ENCODE results near the gene TBX2. TPM values are rescaled to one million over a fixed set of nuclear protein-coding genes. Genes with fewer than 3 reads are reported as not detected.

TBX2 gene
- total and polyA plus RNA-seq, 2 of the 4 experiments (the other 2 are of a cell fraction) = 20.1 to 64.1 TPM

DNA sequence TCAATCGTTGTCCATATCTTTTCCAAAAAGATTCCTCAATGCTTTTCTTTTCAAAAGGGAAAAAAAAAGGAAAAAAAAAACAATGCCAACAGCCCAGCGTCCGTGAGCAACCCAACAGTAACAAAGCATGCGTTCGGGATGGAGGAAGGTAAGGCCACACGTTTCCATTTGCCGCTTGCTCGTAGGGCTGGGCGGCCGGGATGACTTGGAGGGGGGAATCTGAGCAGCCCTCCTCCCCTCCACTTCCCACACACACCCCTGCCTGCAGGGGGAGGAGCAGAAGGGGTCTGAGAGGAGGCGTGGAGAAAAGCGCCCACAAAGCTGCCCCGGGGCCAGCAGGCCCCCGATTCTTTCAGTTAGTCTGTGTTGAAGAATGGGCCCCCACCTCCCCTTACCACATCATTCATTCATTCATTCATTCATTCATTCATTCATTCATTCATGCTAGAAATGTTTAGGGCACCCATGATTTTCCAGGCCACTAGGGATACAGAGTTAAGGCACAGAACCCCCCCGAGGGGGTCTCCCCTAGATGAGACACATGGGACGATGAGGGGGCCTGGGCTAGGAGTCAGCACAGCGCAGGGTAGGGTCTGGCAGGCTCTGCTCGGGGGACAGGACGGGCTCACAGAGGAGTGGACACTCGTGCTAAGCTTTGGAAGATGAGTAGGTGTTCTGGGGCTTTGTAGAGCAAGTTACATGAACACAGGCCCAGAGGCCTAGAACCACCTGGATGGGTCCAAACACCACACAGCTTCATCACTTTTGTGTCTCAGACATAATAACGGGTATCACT, 10.9 kb upstream of the TBX2 start:
- Histone ChIP-seq H3K4ac (ENCODE audit: low read depth, low read length) (peak overlapping the region; percentile 92), H3K4me2 (ENCODE audit: low read depth, low read length) (no peak overlapping the region), H4K8ac (ENCODE audit: low read depth in 2 of 2, low read length in 2 of 2) (peak overlapping the region; percentile 15 to 86; a peak in 2 of 4 replicates), H2AFZ (replicated peaks; ENCODE audit: low read length, poor library complexity) (peak overlapping the region; percentile 9), H4K91ac (ENCODE audit: insufficient read depth, low read depth, low read length) (peak overlapping the region; percentile 46; the same call in 1 of the 2 replicates), H3K9me3 (ENCODE audit: control insufficient read depth, insufficient read depth, low read length) (no peaks in the 10 kb centered on the region), H3K56ac (ENCODE audit: extremely low read depth, insufficient read depth, low read length) (no peak overlapping the region), H3K4me1 (ENCODE audit: control insufficient read depth, insufficient read depth, low read length) (peaks cover 8% of the 10 kb centered on the region), H3K79me1 (ENCODE audit: low read depth in 1 of 2, low read length in 2 of 2) (peaks cover 10 to 87% of the 10 kb centered on the region in 2 experiments), H3K27me3 (ENCODE audit: control insufficient read depth, insufficient read depth, low read length) (no peaks in the 10 kb centered on the region), H3K14ac (replicated peaks; ENCODE audit: low read depth, low read length) (0 out of 2 replicates have a peak overlapping the region, but pooled peaks have one; percentile 85), H4K5ac (ENCODE audit: low read depth, low read length) (peak overlapping the region; percentile 21; the same call in 1 of the 2 replicates), H3K23ac (ENCODE audit: low read depth, low read length) (no peak overlapping the region), H3K27ac (ENCODE audit: insufficient read depth, low read length) (no peak overlapping the region), H3K4me3 (ENCODE audit: insufficient read depth, low read depth, low read length) (no peak overlapping the region), H3K36me3 (ENCODE audit: control insufficient read depth, insufficient read depth, low read length) (peaks cover 2% of the 10 kb centered on the region; the same call in 1 of the 2 replicates), H2BK15ac (ENCODE audit: low read depth, low read length) (peak overlapping the region; percentile 90; the same call in 2 of the 3 replicates), H3K9me1 (ENCODE audit: insufficient read depth, low read length) (peaks cover 31% of the 10 kb centered on the region), H2BK20ac (ENCODE audit: low read depth, low read length) (peak overlapping the region; percentile 89; the same call in 1 of the 2 replicates), H2BK5ac (ENCODE audit: low read depth, low read length, poor library complexity, severe bottlenecking) (no peak overlapping the region), H3K18ac (ENCODE audit: low read depth, low read length) (peak overlapping the region; percentile 8; the same call in 1 of the 2 replicates), H2AK9ac (replicated peaks; ENCODE audit: low read depth, low read length, poor library complexity) (no peak overlapping the region), H2AK5ac (ENCODE audit: low read depth, low read length) (peak overlapping the region; percentile 97), H3K9ac (ENCODE audit: low read depth, low read length) (no peak overlapping the region), H2BK120ac (ENCODE audit: low read depth, low read length) (peak overlapping the region; percentile 97; the same call in 1 of the 2 replicates), H4K20me1 (ENCODE audit: insufficient read depth, low read length) (peaks cover 6% of the 10 kb centered on the region; the same call in 1 of the 2 replicates)
- DNase-seq (no peak), ATAC-seq (ENCODE audit: low read depth) (no peak)
- POLR2A ChIA-PET (ENCODE audit: unreplicated experiment) = no interaction called here
- CTCF ChIA-PET = no interaction called here
- dilution Hi-C loops (cut with HindIII; ENCODE audit: low sequenced_read_pairs, unreplicated experiment) (no loop called here), intact Hi-C loops (cut with micrococcal nuclease) (no loop called here), in situ Hi-C loops (cut with MboI; ENCODE audit: low sequenced_read_pairs) (no loop called here)
- no TSS peak for BruUV-seq (replicated peaks)
- no CpG with 5 or more reads among the region's 21 CpGs for whole genome bisulfite sequencing, 2 experiments (ENCODE audit: extremely low coverage in 2 of 2, insufficient read length in 1 of 2)
- TF ChIP-seq MAZ (IDR thresholded peaks at IDR 0.05; ENCODE audit: borderline replicate concordance, low read depth, low read length) (no peak), FOS (IDR thresholded peaks at IDR 0.05; ENCODE audit: low read depth, low read length) (no peak), MXI1 (IDR thresholded peaks at IDR 0.05; ENCODE audit: borderline replicate concordance, low read depth, low read length) (no peak), RAD21 (IDR thresholded peaks at IDR 0.05; ENCODE audit: low read length) (no peak), RFX5 (IDR thresholded peaks at IDR 0.05; ENCODE audit: low read depth, low read length) (no peak), SMC3 (IDR thresholded peaks at IDR 0.05; ENCODE audit: low read depth, low read length) (no peak), POLR2A (IDR thresholded peaks at IDR 0.05; ENCODE audit: low read depth, low read length) (no peak), CHD1 (IDR thresholded peaks at IDR 0.05; ENCODE audit: low read depth, low read length) (no peak), CEBPB (IDR thresholded peaks at IDR 0.05; ENCODE audit: low read depth, low read length) (no peak), MAFK (IDR thresholded peaks at IDR 0.05; ENCODE audit: low read depth, low read length) (no peak), RCOR1 (IDR thresholded peaks at IDR 0.05; ENCODE audit: insufficient replicate concordance, low read length) (no peak), NFE2L2 (IDR thresholded peaks at IDR 0.05; ENCODE audit: low read depth, low read length) (no peak)
- TF ChIP-seq, protein P1, sequence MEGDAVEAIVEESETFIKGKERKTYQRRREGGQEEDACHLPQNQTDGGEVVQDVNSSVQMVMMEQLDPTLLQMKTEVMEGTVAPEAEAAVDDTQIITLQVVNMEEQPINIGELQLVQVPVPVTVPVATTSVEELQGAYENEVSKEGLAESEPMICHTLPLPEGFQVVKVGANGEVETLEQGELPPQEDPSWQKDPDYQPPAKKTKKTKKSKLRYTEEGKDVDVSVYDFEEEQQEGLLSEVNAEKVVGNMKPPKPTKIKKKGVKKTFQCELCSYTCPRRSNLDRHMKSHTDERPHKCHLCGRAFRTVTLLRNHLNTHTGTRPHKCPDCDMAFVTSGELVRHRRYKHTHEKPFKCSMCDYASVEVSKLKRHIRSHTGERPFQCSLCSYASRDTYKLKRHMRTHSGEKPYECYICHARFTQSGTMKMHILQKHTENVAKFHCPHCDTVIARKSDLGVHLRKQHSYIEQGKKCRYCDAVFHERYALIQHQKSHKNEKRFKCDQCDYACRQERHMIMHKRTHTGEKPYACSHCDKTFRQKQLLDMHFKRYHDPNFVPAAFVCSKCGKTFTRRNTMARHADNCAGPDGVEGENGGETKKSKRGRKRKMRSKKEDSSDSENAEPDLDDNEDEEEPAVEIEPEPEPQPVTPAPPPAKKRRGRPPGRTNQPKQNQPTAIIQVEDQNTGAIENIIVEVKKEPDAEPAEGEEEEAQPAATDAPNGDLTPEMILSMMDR (conservative IDR thresholded peaks at IDR 0.05; ENCODE audit: low read depth, low read length) = no peak
- TF ChIP-seq, protein P2, sequence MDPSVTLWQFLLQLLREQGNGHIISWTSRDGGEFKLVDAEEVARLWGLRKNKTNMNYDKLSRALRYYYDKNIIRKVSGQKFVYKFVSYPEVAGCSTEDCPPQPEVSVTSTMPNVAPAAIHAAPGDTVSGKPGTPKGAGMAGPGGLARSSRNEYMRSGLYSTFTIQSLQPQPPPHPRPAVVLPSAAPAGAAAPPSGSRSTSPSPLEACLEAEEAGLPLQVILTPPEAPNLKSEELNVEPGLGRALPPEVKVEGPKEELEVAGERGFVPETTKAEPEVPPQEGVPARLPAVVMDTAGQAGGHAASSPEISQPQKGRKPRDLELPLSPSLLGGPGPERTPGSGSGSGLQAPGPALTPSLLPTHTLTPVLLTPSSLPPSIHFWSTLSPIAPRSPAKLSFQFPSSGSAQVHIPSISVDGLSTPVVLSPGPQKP (IDR thresholded peaks at IDR 0.05; ENCODE audit: borderline replicate concordance, low read depth, low read length) = no peak
